Uterus (tissue), 4 donors: ENCODE results near the gene INPP5A. TPM values are rescaled to one million over a fixed set of nuclear protein-coding genes. Genes with fewer than 3 reads are reported as not detected.

ENCODE experiments used
- DNase-seq, 2 donors: peaks; one replicate each; pipeline ENCODE4 v3.0.0-alpha.2; 2019 to 2020
- H3K27ac ChIP-seq, 2 donors: fragments of 200-600 bp; sonication (generic); 1 replicate in 1 of 2; 2 replicates in 1 of 2; pipeline ENCODE4 v1.5.1; 2016 to 2018
- H3K27me3 ChIP-seq, 2 donors: fragments of 200-600 bp; sonication (generic); one replicate each; pipeline ENCODE4 v1.5.1; 2018 to 2019; ENCODE audit warnings: control low read depth in 1 of 2
- H3K36me3 ChIP-seq, 2 donors: fragments of 200-600 bp; sonication (generic); one replicate each; pipeline ENCODE4 v1.5.1; 2019; ENCODE audit warnings: control low read depth in 1 of 2
- H3K4me1 ChIP-seq, 2 donors: fragments of 200-600 bp; sonication (generic); one replicate each; pipeline ENCODE4 v1.5.1; 2018 to 2019; ENCODE audit warnings: control low read depth in 1 of 2
- H3K4me3 ChIP-seq, 2 donors: fragments of 200-600 bp; sonication (generic); 1 replicate in 1 of 2; 2 replicates in 1 of 2; pipeline ENCODE4 v1.5.1; 2018 to 2019; ENCODE audit warnings: mild to moderate bottlenecking in 1 of 2
- H3K9me3 ChIP-seq, 2 donors: fragments of 200-600 bp; sonication (generic); one replicate each; pipeline ENCODE4 v1.5.1; 2019; ENCODE audit warnings: control low read depth in 1 of 2
- CTCF ChIP-seq, 4 experiments: fragments of 200-600 bp in 2 of 4; fragments of 450-650 bp in 2 of 4; sonication (generic) in 2 of 4; IDR thresholded peaks; one replicate each; pipeline ENCODE4 v1.5.1; 2016 to 2019; ENCODE audit warnings: antibody characterized with exemption in 4 of 4, mild to moderate bottlenecking in 2 of 4, moderate library complexity in 1 of 4
- POLR2A ChIP-seq, 2 donors: fragments of 450-650 bp; IDR thresholded peaks; one replicate each; pipeline ENCODE4 v1.6.1; 2016; ENCODE audit warnings: antibody characterized with exemption in 2 of 2, mild to moderate bottlenecking in 1 of 2, moderate library complexity in 1 of 2
- intact Hi-C: fragments of 100-400 bp; cut with DNase I; formaldehyde crosslinking; loops from one replicate; pipeline ENCODE4 v1.15.1; 2023; ENCODE audit warnings: low total_unique reads
- total RNA-seq, 4 donors: library from RNA; depleted of rRNA in 3 of 4; stranded (reverse); fragments of >200 nt in 3 of 4; gene quantifications; one replicate each; pipeline versions ENCODE4 v1.1.0 to v1.2.4, GENCODE V29; 2014 to 2023
- donor health status: DM: yes; HTN: yes; CAD: no.

INPP5A gene
- total RNA-seq, 4 donors from 2014 or later: 22.5 to 160 (median 93.2) TPM

GRCh38 chr10:132730573-132730953 lies 193.0 kb downstream of the INPP5A start:
- no peak overlapping the region for H3K27ac ChIP-seq
- intact Hi-C loops: no loop called here
- no peak for TF ChIP-seq CTCF (IDR thresholded peaks at IDR 0.05)
- TF ChIP-seq POLR2A (IDR thresholded peaks at IDR 0.05): no peak
- no peaks in the 10 kb centered on the region for H3K27me3 ChIP-seq
- no peak for DNase-seq
- no peaks in the 10 kb centered on the region for H3K36me3 ChIP-seq
- H3K4me1 ChIP-seq: no peaks in the 10 kb centered on the region
- no peak overlapping the region for H3K4me3 ChIP-seq
- no peaks in the 10 kb centered on the region for H3K9me3 ChIP-seq

GRCh38 chr10:132732518-132732917 lies 194.9 kb downstream of the INPP5A start:
- Histone ChIP-seq H3K36me3 (no peaks in the 10 kb centered on the region), H3K4me3 (no peak overlapping the region), H3K9me3 (no peaks in the 10 kb centered on the region), H3K4me1 (no peaks in the 10 kb centered on the region), H3K27me3 (no peaks in the 10 kb centered on the region), H3K27ac (no peak overlapping the region)
- DNase-seq: no peak
- intact Hi-C loops: no loop called here
- no peak for TF ChIP-seq POLR2A (IDR thresholded peaks at IDR 0.05)
- no peak for TF ChIP-seq CTCF (IDR thresholded peaks at IDR 0.05)

- intact Hi-C loops: no loop called here
- Histone ChIP-seq H3K36me3 (no peaks in the 10 kb centered on the region), H3K4me1 (no peaks in the 10 kb centered on the region), H3K27ac (no peak overlapping the region), H3K9me3 (no peaks in the 10 kb centered on the region), H3K4me3 (no peak overlapping the region), H3K27me3 (no peaks in the 10 kb centered on the region)
- no peak for TF ChIP-seq POLR2A (IDR thresholded peaks at IDR 0.05)
- TF ChIP-seq CTCF (IDR thresholded peaks at IDR 0.05): no peak
- DNase-seq: no peak
Measured at GRCh38 chr10:132733926-132734325, 196.3 kb downstream of the INPP5A start.

- Histone ChIP-seq H3K4me1 (no peaks in the 10 kb centered on the region), H3K27ac (no peak overlapping the region)
Measured at GRCh38 chr10:132735341-132735775, 197.8 kb downstream of the INPP5A start.

GRCh38 chr10:132735923-132736391 lies 198.4 kb downstream of the INPP5A start:
- no peaks in the 10 kb centered on the region for H3K4me1 ChIP-seq
- H3K27ac ChIP-seq: no peak overlapping the region
- DNase-seq: no peak
- no peaks in the 10 kb centered on the region for H3K27me3 ChIP-seq
- H3K4me3 ChIP-seq: no peak overlapping the region
- H3K36me3 ChIP-seq: no peaks in the 10 kb centered on the region
- intact Hi-C loops: no loop called here
- no peaks in the 10 kb centered on the region for H3K9me3 ChIP-seq
- TF ChIP-seq POLR2A (IDR thresholded peaks at IDR 0.05) (no peak), CTCF (IDR thresholded peaks at IDR 0.05) (no peak)

More at GRCh38 chr10:132735341-132735775, 197.8 kb downstream of the INPP5A start:
- Histone ChIP-seq H3K27me3 (no peaks in the 10 kb centered on the region), H3K9me3 (no peaks in the 10 kb centered on the region), H3K4me3 (no peak overlapping the region), H3K36me3 (no peaks in the 10 kb centered on the region)
- DNase-seq: no peak
- intact Hi-C loops: no loop called here
- TF ChIP-seq CTCF (IDR thresholded peaks at IDR 0.05) (no peak), POLR2A (IDR thresholded peaks at IDR 0.05) (no peak)
